HEK293 (cell line): ENCODE results near the gene ZNF780B.

Experiments
- CTCF ChIA-PET: fragments of 350-600 bp; formaldehyde crosslinking; extraction: SDS; loops from one replicate; lab custom pipeline; 2021; ENCODE audit warnings: antibody characterized with exemption; lab: Yijun Ruan, JAX
- POLR2A ChIA-PET: fragments of 300-600 bp; formaldehyde crosslinking; extraction: SDS; loops from one replicate; lab custom pipeline; 2020; ENCODE audit warnings: antibody characterized with exemption, inconsistent platforms; lab: Yijun Ruan, JAX
- H3K27ac ChIP-seq: fragments of 200-500 bp; sonication (Bioruptor generic); 2 replicates; pipeline ENCODE4 v1.5.1; 2014; ENCODE audit warnings: low read depth, low read length, control low read depth, inconsistent platforms; ENCODE audit errors: extremely low read depth
- H3K36me3 ChIP-seq, 2 experiments: fragments of 200-500 bp in 1 of 2; sonication (Bioruptor generic) in 1 of 2; 1 replicate in 1 of 2; 2 replicates in 1 of 2; pipeline ENCODE4 v1.5.1; 2014 to 2017; ENCODE audit warnings: inconsistent platforms in 2 of 2, low read length in 2 of 2; ENCODE audit not compliant: control insufficient read depth in 2 of 2, insufficient read depth in 1 of 2
- H3K4me1 ChIP-seq: fragments of 200-500 bp; sonication (Bioruptor generic); 2 replicates; pipeline ENCODE4 v1.5.1; 2014; ENCODE audit warnings: mild to moderate bottlenecking, low read length, inconsistent platforms; ENCODE audit not compliant: control insufficient read depth, insufficient read depth
- H3K4me3 ChIP-seq: 2 replicates; pipeline ENCODE4 v1.5.1; 2011; ENCODE audit warnings: low read depth, mild to moderate bottlenecking, control low read depth, low read length, moderate library complexity
- H3K9me3 ChIP-seq: fragments of 200-500 bp; sonication (Bioruptor generic); 2 replicates; pipeline ENCODE4 v1.5.1; 2014; ENCODE audit warnings: low read depth, low read length, inconsistent platforms; ENCODE audit not compliant: control insufficient read depth, insufficient read depth
- BCL11B ChIP-seq: fragments of 450-650 bp; formaldehyde crosslinking; IDR thresholded peaks from 2 replicates; pipeline ENCODE4 v1.5.1; 2016; ENCODE audit warnings: low read depth, missing biosample characterization, missing genetic modification characterization
- HOXA7 ChIP-seq: sonication (generic); formaldehyde crosslinking; IDR thresholded peaks from 2 replicates; pipeline ENCODE4 v1.8.1; 2022; ENCODE audit warnings: missing genetic modification reagents, borderline replicate concordance
- HOXD13 ChIP-seq: sonication (generic); formaldehyde crosslinking; IDR thresholded peaks from 2 replicates; pipeline ENCODE4 v1.8.0; 2022; ENCODE audit warnings: missing genetic modification reagents, borderline replicate concordance
- KLF1 ChIP-seq: fragments of 450-650 bp; formaldehyde crosslinking; IDR thresholded peaks from 2 replicates; pipeline ENCODE4 v1.5.1; 2016; ENCODE audit warnings: missing biosample characterization, missing genetic modification characterization
- KLF8 ChIP-seq: fragments of 450-650 bp; formaldehyde crosslinking; IDR thresholded peaks from 2 replicates; pipeline ENCODE4 v1.5.1; 2016; ENCODE audit warnings: missing biosample characterization, missing genetic modification characterization
- PRDM2 ChIP-seq: fragments of 450-650 bp; formaldehyde crosslinking; IDR thresholded peaks from 2 replicates; pipeline ENCODE4 v1.5.1; 2016; ENCODE audit warnings: missing biosample characterization, missing genetic modification characterization, borderline replicate concordance
- ZBTB49 ChIP-seq: fragments of 450-650 bp; formaldehyde crosslinking; IDR thresholded peaks from 2 replicates; pipeline ENCODE4 v1.5.1; 2016; ENCODE audit warnings: missing biosample characterization, missing genetic modification characterization, low read depth
- ZFP37 ChIP-seq: fragments of 450-650 bp; formaldehyde crosslinking; IDR thresholded peaks from 2 replicates; pipeline ENCODE4 v1.5.1; 2016; ENCODE audit warnings: missing biosample characterization, missing genetic modification characterization
- ZNF10 ChIP-seq: fragments of 450-650 bp; formaldehyde crosslinking; IDR thresholded peaks from 2 replicates; pipeline ENCODE4 v1.5.1; 2017; ENCODE audit warnings: missing biosample characterization, missing genetic modification characterization
- ZNF223 ChIP-seq: fragments of 450-650 bp; formaldehyde crosslinking; IDR thresholded peaks from 2 replicates; pipeline ENCODE4 v1.5.1; 2016; ENCODE audit warnings: missing biosample characterization, missing genetic modification characterization
- ZNF274 ChIP-seq, 2 experiments: fragments of 200-500 bp in 1 of 2; fragments of 450-650 bp in 1 of 2; sonication (Bioruptor generic) in 1 of 2; formaldehyde crosslinking in 1 of 2; IDR thresholded peaks; 2 replicates each; pipeline versions ENCODE4 v1.5.1 to v1.6.1; 2014 to 2016; ENCODE audit warnings: borderline replicate concordance in 1 of 2, inconsistent platforms in 1 of 2, low read length in 1 of 2, missing biosample characterization in 1 of 2, missing genetic modification characterization in 1 of 2
- ZNF518A ChIP-seq: fragments of 450-650 bp; formaldehyde crosslinking; conservative IDR thresholded peaks from 2 replicates; pipeline ENCODE4 v1.5.1; 2016; ENCODE audit warnings: low read depth, missing biosample characterization, missing genetic modification characterization
- ZNF623 ChIP-seq: fragments of 450-650 bp; formaldehyde crosslinking; IDR thresholded peaks from 2 replicates; pipeline ENCODE4 v1.5.1; 2016; ENCODE audit warnings: missing biosample characterization, missing genetic modification characterization

The ZNF780B gene

GRCh38 chr19:40023969-40024368 lies 32.1 kb downstream of the ZNF780B start (continued):
- no peak for TF ChIP-seq ZNF518A (tag by site-specific recombination)
- TF ChIP-seq ZNF223, result no peak
- no peak for TF ChIP-seq PRDM2 (tag by site-specific recombination)
- TF ChIP-seq HOXD13 (CRISPR knock-in tag), result no peak
- no peak for TF ChIP-seq ZFP37
- TF ChIP-seq ZNF623, result no peak
- TF ChIP-seq KLF1, result no peak
- no peak for TF ChIP-seq ZNF10 (tag by site-specific recombination)
- no peak for TF ChIP-seq BCL11B
- TF ChIP-seq ZBTB49, result no peak

GRCh38 chr19:40013991-40014390 lies 42.0 kb downstream of the ZNF780B start:
- H3K4me1 ChIP-seq, result no peaks in the 10 kb centered on the region
- H3K27ac ChIP-seq, result no peak overlapping the region
- H3K36me3 ChIP-seq, result peaks cover 51 to 53% of the 10 kb centered on the region in 2 experiments
- no peak for TF ChIP-seq KLF8
- TF ChIP-seq HOXA7 (CRISPR knock-in tag), result no peak
- TF ChIP-seq ZNF274 (IDR thresholded peaks at IDR 0.05; ENCODE audit: low read length), result peak; percentile 62
- TF ChIP-seq ZNF274 (tag by site-specific recombination; IDR thresholded peaks at IDR 0.05; ENCODE audit: borderline replicate concordance), result peak; percentile 79
- CTCF ChIA-PET, result no interaction called here
- no peak overlapping the region for H3K4me3 ChIP-seq
- POLR2A ChIA-PET, result no interaction called here
- H3K9me3 ChIP-seq, result peaks cover 62% of the 10 kb centered on the region
